ENCODE data around the gene NIF3L1.
"Not testable (repeated sequence)": the region's sequence is repeated elsewhere in the genome, so short reads cannot be mapped to it uniquely, and the experiment has no call there.

Gene NIF3L1

GRCh38 chr2:200873560-200873959, 15.6 kb upstream of the NIF3L1 start:
- DNase-seq: no peak

DNA sequence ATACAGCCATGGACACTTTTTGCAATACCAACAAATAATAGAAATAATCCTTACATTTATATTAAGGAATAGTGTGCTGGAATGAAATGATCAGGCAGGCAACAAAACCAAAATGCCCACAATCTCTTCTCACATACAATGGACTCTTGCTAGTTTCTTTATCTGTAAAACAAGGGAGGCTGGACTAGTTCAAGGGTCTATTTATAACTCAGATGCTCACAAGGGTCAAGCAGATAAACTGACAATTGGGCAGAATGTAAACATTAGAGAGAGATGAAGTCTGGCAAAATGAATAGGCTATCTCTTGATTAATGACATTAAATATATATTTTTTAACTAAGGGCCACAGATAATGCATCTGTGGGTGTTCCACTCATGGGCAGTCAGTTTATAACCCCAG, 11.7 kb upstream of the NIF3L1 start:
- DNase-seq: no peak

GRCh38 chr2:200878289-200878880, 10.8 kb upstream of the NIF3L1 start:
- no peak for DNase-seq

DNA sequence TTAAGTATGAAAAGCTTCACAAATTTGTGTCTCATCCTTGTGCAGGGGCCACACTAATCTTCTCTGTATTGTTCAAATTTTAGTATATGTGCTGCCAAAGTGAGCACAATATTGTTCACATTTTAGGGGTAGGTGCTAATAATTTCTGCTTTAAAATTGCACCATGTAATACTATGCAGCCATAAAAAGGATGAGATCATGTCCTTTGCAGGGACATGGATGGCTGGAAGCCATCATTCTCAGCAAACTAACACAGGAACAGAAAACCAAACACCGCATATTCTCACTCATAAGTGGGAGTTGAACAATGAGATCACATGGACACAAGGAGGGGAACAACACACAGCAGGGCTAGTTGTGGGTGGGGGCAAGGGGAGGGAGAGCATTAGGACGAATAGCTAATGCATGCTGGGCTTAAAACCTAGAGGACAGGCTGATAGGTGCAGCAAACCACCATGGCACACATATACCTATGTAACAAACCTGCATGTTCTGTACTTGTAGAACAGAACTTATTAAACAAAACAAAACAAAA, 7.4 kb upstream of the NIF3L1 start:
- not testable (repeated sequence) for DNase-seq

GRCh38 chr2:200899482-200899881, 10.3 kb downstream of the NIF3L1 start:
- DNase-seq: no peak

GRCh38 chr2:200901459-200902072, 12.4 kb downstream of the NIF3L1 start:
- peak; percentile 87 for DNase-seq

DNA sequence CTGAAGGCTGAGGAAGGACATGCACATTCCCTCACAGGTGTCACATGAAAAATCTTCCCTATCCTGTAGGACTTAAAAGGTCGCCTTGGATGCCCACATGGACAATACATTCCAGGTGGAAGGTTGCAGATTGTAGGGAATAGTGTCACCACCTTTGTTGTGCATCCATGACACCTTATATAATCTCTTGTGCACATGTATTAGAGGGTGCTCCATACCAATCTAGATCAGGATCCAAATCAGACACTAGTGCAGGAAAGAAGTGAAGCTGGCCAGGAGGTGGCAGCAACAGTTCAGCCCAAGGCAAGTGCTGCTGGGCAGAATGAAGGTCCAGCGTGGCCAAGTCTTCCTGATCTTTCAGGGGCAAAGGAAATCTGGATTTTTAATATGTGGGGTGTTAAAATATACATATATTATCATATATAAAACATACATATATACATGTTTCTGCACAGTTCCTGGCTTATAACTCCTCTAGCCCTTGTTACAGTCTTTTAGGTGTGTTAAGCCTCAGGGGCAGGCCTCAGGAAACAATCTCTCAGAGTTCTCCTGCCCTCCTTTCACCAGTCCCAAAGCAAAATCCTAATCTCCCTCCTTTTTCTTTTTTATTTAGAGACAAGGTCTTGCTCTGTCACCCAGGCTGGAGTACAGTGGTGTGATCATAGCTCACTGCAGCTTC, 16.6 kb downstream of the NIF3L1 start:
- peak; percentile 56 for DNase-seq

DNA sequence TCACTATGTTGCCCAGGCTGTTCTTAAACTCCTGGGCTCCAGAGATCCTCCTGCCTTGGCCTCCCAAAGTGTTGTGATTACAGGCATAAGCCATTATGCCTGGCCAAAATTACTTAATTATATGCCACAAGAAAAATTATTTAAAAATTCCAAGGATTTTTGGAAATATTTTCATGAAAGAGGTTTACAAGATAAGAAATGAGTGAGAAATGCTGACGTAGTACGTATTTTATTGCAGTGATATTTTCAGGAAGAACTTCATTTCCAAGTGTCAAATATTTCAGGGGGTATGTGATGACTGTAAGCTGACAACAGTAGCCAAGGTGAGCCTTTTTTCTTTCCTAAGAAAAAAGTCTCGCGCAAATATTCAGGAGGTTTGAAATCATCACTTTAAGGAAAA, 20.8 kb downstream of the NIF3L1 start:
- no peak for DNase-seq

GRCh38 chr2:200913654-200914053, 24.5 kb downstream of the NIF3L1 start:
- DNase-seq: peak; percentile 76

DNA sequence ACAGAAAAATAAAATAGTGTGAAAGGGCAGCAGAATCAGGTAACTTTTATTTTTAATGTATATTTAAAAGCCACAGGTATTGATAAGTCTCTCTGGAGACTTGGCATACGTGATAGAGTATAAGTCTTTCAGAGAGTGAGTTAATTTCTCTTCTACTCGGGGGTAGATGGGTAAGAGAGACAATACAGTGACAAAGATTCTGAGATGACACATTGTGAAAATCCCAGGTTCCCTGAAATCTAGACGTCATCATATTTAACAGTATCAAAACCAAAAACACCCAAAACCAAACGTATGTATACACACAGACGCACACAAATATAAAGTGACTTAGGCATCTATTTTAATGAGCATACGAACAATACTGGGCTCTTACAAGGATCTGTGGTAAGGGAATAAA, 33.3 kb downstream of the NIF3L1 start:
- DNase-seq: no peak

GRCh38 chr2:200929334-200930249, 40.4 kb downstream of the NIF3L1 start:
- DNase-seq: no peak

DNA sequence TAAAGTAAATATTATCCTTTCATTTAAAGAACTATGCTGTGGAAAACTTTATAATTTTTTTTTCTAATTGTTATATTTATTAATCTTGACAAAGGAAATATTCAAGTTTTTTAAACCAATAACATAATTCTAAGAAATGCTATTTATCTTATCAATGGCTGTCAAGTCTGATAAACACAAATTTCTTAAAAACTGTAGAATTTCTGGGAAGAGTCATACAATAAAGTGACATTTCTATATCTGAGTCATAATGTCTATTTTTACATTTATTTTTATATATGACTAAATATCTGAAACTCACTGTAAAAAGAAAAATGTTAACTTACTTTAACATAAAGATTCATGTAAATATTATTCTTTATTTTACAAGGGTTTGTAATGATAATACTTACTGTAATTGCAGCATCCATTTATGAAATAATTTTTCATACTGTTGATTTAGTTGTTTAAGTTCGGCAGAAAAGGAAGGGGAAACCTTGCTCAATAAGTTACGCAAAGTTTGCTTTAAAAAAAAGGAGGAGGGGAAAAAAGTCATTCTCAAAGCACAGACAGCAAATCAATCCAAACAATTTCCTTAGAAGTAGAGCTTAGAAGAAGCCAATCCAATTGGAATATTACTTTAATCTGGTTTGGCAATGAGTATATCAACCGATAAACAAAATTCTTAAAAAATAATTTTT, 41.9 kb downstream of the NIF3L1 start:
- no peak for DNase-seq

GRCh38 chr2:200939832-200940231, 50.7 kb downstream of the NIF3L1 start:
- no peak for DNase-seq

DNA sequence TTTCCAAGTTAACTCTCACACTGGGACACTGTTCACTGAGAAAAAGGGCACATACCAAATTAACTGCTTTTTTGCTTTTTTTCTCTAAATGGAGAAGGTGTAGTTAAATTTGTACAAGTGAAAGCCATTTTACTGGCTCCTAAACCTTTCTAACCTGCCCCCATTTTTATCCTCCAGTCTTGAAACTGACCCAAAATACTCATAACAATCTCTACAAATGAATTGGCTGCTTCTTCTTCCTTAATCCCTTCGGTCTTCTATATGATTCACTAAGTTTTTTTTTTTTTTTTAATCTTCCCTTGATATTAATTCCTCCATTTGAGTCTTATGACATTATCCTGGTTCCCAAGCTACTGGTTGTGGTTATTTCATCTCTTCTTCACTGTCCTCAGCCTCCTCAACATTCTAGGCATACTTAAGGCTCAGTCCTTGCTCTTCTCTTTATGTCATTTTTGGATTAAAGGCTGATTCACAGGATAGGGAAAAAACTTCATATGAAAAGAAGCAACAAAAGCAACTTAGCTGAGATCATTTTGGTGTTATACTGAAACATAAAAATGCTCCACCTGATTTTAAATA, 54.4 kb downstream of the NIF3L1 start:
- peak; percentile 9 for DNase-seq

- DNase-seq: peak; percentile 90
Measured at GRCh38 chr2:200944467-200945394, 55.6 kb downstream of the NIF3L1 start.

- DNase-seq: no peak
Measured at GRCh38 chr2:200945395-200945729, 56.2 kb downstream of the NIF3L1 start.

DNA sequence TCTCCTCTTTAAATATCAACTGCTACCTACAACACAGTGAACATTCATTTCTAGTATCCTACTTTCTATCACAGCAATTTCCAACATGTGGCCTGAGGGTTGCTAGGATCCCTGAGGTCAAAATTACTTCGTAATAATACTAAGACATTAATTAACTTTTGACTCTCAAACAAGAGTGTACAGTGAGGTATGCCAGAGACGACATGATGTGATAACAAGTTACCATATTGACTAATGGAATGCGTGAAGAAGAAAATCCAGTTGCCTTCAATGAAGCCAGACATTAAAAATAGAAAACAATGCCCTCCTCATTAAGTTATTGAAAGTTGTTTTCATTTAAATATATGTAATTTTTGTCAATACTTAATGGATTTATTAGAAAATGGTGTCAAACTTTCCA, 61.2 kb downstream of the NIF3L1 start:
- DNase-seq: no peak

Measured in fibroblast of skin of abdomen (primary cell).